Measurements from ENCODE around the gene MPST. TPM values are rescaled to one million over a fixed set of nuclear protein-coding genes. Genes with fewer than 3 reads are reported as not detected.
"Not testable (repeated sequence)": the region's sequence is repeated elsewhere in the genome, so short reads cannot be mapped to it uniquely, and the experiment has no call there.

Gene MPST
- total RNA-seq, 1 donor from 2014 or later = 19.5 TPM

- intact Hi-C loops (cut with micrococcal nuclease) = no loop called here
Observed at GRCh38 chr22:37058917-37059701, 39.6 kb downstream of the MPST start.

- intact Hi-C loops (cut with micrococcal nuclease) = no loop called here
Observed at GRCh38 chr22:37059876-37060449, 40.4 kb downstream of the MPST start.

GRCh38 chr22:37060801-37061610 is 41.5 kb downstream of the MPST start:
- intact Hi-C loops (cut with micrococcal nuclease) = no loop called here

- intact Hi-C loops (cut with micrococcal nuclease) = no loop called here
Observed at GRCh38 chr22:37061611-37062375, 42.3 kb downstream of the MPST start.

- intact Hi-C loops (cut with micrococcal nuclease) = no loop called here
Observed at GRCh38 chr22:37062376-37062675, 42.8 kb downstream of the MPST start.

- intact Hi-C loops (cut with micrococcal nuclease) = no loop called here
Observed at GRCh38 chr22:37062702-37063381, 43.3 kb downstream of the MPST start.

GRCh38 chr22:37063431-37064420 is 44.2 kb downstream of the MPST start:
- intact Hi-C loops (cut with micrococcal nuclease) = no loop called here

- intact Hi-C loops (cut with micrococcal nuclease) = no loop called here
Observed at GRCh38 chr22:37064553-37064952, 45.0 kb downstream of the MPST start.

- intact Hi-C loops (cut with micrococcal nuclease) = no loop called here
Observed at GRCh38 chr22:37065180-37065579, 45.6 kb downstream of the MPST start.

GRCh38 chr22:37065961-37066360 is 46.4 kb downstream of the MPST start:
- intact Hi-C loops (cut with micrococcal nuclease) = no loop called here

- intact Hi-C loops (cut with micrococcal nuclease) = no loop called here
Observed at GRCh38 chr22:37067428-37067827, 47.9 kb downstream of the MPST start.

GRCh38 chr22:37068859-37069258 is 49.3 kb downstream of the MPST start:
- intact Hi-C loops (cut with micrococcal nuclease) = no loop called here

- intact Hi-C loops (cut with micrococcal nuclease) = no loop called here
Observed at GRCh38 chr22:37069319-37069718, 49.8 kb downstream of the MPST start.

GRCh38 chr22:37069719-37070118 is 50.2 kb downstream of the MPST start:
- intact Hi-C loops (cut with micrococcal nuclease) = no loop called here

- intact Hi-C loops (cut with micrococcal nuclease) = no loop called here
Observed at GRCh38 chr22:37070334-37070733, 50.8 kb downstream of the MPST start.

- intact Hi-C loops (cut with micrococcal nuclease) = no loop called here
Observed at GRCh38 chr22:37070744-37071143, 51.2 kb downstream of the MPST start.

- intact Hi-C loops (cut with micrococcal nuclease) = not testable (repeated sequence)
Observed at GRCh38 chr22:37071850-37072592, 52.5 kb downstream of the MPST start.

- intact Hi-C loops (cut with micrococcal nuclease) = no loop called here
Observed at GRCh38 chr22:37072673-37073072, 53.1 kb downstream of the MPST start.

GRCh38 chr22:37074537-37074936 is 55.0 kb downstream of the MPST start:
- intact Hi-C loops (cut with micrococcal nuclease) = no loop called here

All from T-helper 1 cell treated with Interleukin-12 subunit alpha and Interleukin-12 subunit beta and Interleukin-4 antibody, amounts not matched to agents 30 ng/mL and 1 ng/mL, for 36 hours (primary cell).